Measurements from ENCODE around the gene RPS6KA2. TPM values are rescaled to one million over a fixed set of nuclear protein-coding genes. Genes with fewer than 3 reads are reported as not detected.

Gene RPS6KA2
- total and polyA plus RNA-seq, 3 donors from 2014 or later: 18.4 to 21.7 (median 19.8) TPM

GRCh38 chr6:166412156-166412910, 214.7 kb downstream of the RPS6KA2 start:
- Histone ChIP-seq H3K27me3 (no peaks in the 10 kb centered on the region), H3K4me1 (no peaks in the 10 kb centered on the region), H3K9me3 (no peaks in the 10 kb centered on the region), H3K27ac (no peak overlapping the region), H3K4me3 (peak overlapping the region in 1 of 2 donors; percentile 20), H3K36me3 (ENCODE audit: low read depth, missing control alignments) (no peaks in the 10 kb centered on the region)
- DNase-seq: no peak
- WGBS, 2 donors: 59 to 77% methylated on average over 27 to 49 of the region's 49 CpGs
- TF ChIP-seq CTCF (IDR thresholded peaks at IDR 0.05): no peak
- intact Hi-C loops (cut with DNase I; ENCODE audit: low total_unique reads): no loop called here

GRCh38 chr6:166411721-166412151, 215.3 kb downstream of the RPS6KA2 start:
- no peaks in the 10 kb centered on the region for H3K27me3 ChIP-seq
- no peaks in the 10 kb centered on the region for H3K36me3 ChIP-seq (ENCODE audit: low read depth, missing control alignments)
- no peaks in the 10 kb centered on the region for H3K4me1 ChIP-seq
- no peak for DNase-seq
- 66 to 77% methylated on average over 11 to 12 of the region's 12 CpGs for WGBS, 2 donors
- H3K9me3 ChIP-seq: no peaks in the 10 kb centered on the region
- intact Hi-C loops (cut with DNase I; ENCODE audit: low total_unique reads): no loop called here
- TF ChIP-seq POLR2A (IDR thresholded peaks at IDR 0.05) (no peak), CTCF (IDR thresholded peaks at IDR 0.05) (no peak)
- no peak overlapping the region for H3K27ac ChIP-seq
- no peak overlapping the region for H3K4me3 ChIP-seq

GRCh38 chr6:166411271-166411670, 215.8 kb downstream of the RPS6KA2 start:
- Histone ChIP-seq H3K27ac (no peak overlapping the region), H3K27me3 (no peaks in the 10 kb centered on the region), H3K36me3 (ENCODE audit: low read depth, missing control alignments) (no peaks in the 10 kb centered on the region), H3K9me3 (no peaks in the 10 kb centered on the region), H3K4me1 (no peaks in the 10 kb centered on the region), H3K4me3 (no peak overlapping the region)
- TF ChIP-seq POLR2A (IDR thresholded peaks at IDR 0.05) (no peak), CTCF (IDR thresholded peaks at IDR 0.05) (no peak)
- intact Hi-C loops (cut with DNase I; ENCODE audit: low total_unique reads): no loop called here
- WGBS, 2 donors: 79 to 80% methylated on average over 15 of the region's 15 CpGs
- no peak for DNase-seq

GRCh38 chr6:166410426-166410935, 216.6 kb downstream of the RPS6KA2 start:
- 85 to 89% methylated on average over 10 of the region's 10 CpGs for WGBS, 2 donors
- Histone ChIP-seq H3K9me3 (no peaks in the 10 kb centered on the region), H3K27ac (no peak overlapping the region), H3K27me3 (no peaks in the 10 kb centered on the region), H3K36me3 (ENCODE audit: low read depth, missing control alignments) (no peaks in the 10 kb centered on the region), H3K4me1 (no peaks in the 10 kb centered on the region), H3K4me3 (no peak overlapping the region)
- no peak for DNase-seq
- intact Hi-C loops (cut with DNase I; ENCODE audit: low total_unique reads): no loop called here
- no peak for TF ChIP-seq POLR2A (IDR thresholded peaks at IDR 0.05)
- TF ChIP-seq CTCF (IDR thresholded peaks at IDR 0.05): no peak

Data from testis (tissue), 3 donors.